NK-92 treated with Interleukin-12 subunit alpha and Interleukin-12 subunit beta, amount 100 ng/mL, for 24 hours (cell line): Measurements from ENCODE around the gene OSBP2.
A peak's percentile ranks its signal among the peaks of the same experiment; 100 is the strongest.

ENCODE experiments used
- DNase-seq: peaks from one replicate; lab custom pipeline; 2025; lab: John Stamatoyannopoulos, UW

OSBP2 gene

GRCh38 chr22:30810105-30810504, 115.4 kb downstream of the OSBP2 start:
- DNase-seq, result peak; percentile 30

DNA sequence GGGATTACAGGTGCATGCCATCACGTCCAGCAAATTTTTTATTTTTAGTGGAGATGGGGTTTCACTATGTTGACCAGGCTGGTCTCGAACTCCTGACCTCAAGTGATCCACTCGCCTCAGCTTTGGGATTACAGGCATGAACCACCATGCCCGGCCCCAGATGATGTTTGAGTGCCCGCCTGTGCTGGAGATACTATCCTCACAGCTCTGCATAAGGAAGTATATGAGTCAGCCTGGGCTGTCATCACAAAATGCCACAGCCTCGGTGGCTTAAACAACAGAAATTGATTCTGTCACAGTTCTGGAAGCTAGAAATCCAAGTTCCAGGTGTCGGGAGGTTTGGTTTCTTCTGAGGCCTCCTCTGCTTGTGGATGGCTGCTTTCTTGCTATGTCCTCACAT, 119.3 kb downstream of the OSBP2 start:
- no peak for DNase-seq

- DNase-seq, result no peak
These were observed 121.7 kb downstream of the OSBP2 start for GRCh38 chr22:30816413-30816812.

GRCh38 chr22:30821381-30821780, 126.7 kb downstream of the OSBP2 start:
- no peak for DNase-seq

GRCh38 chr22:30821863-30822215, 127.2 kb downstream of the OSBP2 start:
- no peak for DNase-seq

DNA sequence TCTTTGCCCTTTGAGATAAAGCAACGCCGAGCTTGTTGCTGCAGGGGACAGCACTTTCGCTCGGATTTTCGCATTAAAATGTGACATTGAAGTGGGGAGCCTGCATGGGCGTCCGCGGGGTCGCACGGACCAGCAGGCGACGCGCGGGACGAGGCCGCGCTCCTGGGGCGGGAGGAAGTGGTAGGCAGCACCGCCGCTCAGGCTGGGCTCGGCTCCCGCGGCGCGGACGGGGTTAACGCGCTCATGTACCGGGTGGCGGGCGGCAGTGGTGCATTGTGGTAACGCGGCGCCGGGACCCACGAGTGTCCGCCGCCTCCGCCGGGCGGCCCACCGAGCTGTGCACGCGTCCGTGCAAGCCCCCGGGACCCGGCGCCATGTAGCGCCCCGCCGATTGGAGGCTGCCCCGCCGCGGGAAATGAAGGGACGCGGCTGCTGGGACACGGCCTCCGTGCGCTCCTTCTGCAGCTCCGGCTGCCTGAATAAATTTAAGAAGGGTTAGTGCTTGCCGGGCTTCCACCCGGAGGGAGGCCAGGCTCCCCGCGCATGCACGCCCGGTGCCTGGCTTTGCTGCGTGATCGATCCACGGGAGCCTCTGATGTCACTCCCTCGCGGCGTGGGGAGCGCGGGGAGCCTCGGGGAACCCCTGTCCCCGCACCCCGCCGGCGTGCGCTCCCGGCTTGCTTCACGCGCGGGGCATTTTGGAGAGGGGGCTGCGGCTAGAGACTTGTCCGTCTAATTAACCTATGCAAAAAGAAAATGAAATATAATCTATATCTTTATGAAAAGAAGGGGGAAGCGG, 127.7 kb downstream of the OSBP2 start:
- DNase-seq, result no peak

- no peak for DNase-seq
These were observed 128.3 kb downstream of the OSBP2 start for GRCh38 chr22:30823015-30823370.

- DNase-seq, result no peak
These were observed 129.4 kb downstream of the OSBP2 start for GRCh38 chr22:30824096-30824495.

DNA sequence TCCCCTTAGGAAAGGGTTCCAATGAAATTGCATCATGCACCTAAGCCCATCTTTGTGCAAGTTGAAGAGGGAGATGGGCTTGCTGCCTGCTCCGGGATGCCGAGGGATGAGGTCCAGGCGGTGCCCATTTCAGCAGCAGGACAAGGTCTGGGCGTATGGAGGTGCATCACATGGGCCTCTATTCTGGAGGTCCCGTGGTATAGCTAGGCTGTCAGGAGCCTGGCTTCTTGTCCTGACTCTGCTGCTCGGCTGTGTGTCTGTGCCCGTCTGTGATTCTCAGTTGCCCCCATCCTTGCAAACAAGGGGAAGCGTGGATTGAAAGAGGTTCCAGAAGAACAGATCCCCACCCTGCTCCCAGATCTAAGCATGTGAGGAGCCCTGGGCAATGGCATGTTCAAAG, 130.0 kb downstream of the OSBP2 start:
- no peak for DNase-seq

DNA sequence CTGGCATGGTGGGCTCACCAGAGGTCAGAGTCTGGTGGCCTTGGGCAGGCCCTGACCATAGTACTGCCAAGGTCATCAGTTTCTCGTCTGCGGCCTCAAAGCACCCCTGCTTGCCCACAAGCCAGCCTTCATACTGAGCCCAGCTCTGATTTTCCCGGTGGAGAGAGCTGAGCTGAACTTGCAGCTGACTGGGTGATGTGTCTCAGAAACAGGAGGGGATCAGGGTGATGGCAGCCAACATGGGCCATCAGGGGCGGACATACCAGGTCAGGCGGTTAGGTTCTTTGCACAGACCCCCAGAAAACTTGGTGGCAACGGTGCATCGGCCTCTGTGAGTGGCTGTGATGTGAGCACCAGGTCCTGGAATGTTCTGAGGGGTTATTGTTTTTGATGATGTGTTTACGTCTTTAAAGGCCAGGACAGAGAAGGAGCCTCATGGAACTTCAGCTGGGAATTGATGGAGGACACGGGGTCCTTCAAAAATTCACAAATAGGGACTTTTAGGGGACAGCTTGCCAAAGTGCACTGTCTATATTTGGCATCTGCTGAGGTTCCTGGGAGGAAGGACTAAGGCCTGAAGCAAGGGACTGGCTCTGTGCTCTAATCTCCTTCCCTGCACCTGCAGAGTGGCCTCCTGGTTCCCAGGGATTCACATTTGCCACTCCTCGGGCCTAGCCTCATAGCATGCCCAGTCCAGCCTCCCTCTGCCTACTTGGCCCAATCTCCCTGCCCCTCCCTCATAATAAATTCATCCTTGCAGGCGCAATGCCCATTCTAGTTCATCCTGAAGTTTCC, 131.2 kb downstream of the OSBP2 start:
- no peak for DNase-seq

DNA sequence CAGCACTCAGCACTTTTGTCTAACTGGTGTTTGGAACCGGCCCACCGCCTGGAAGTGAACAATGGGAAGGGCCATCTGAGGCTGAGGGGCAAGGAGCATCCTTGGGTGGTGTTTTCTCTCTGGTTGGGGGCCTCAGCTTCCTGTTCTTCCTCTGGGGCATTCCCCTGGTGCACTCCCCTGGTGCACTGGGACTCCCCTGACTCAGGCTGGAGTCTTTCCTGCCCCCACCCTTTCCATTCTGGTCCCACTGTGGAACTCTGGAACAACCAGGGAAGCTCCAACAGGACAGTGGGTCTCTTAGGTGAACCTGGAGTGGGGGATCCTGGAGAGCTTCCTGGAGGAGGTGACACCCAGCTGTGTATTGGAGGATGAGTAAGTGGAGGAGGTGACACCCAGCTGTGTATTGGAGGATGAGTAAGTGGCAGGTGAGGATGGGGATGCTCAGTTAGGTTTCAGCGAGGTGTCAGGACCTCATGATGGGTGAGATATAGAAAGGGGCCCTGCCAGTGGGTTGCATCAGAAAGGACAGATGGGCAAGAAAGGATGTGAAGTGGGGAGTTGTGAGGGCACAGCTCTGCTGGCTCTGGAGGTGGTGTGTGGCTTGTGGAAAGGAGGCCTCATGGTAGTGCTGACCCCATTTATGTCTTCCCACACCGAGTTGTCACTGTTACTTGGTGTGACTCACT, 132.1 kb downstream of the OSBP2 start:
- DNase-seq, result peak; percentile 57

GRCh38 chr22:30827646-30828045, 133.0 kb downstream of the OSBP2 start:
- no peak for DNase-seq

DNA sequence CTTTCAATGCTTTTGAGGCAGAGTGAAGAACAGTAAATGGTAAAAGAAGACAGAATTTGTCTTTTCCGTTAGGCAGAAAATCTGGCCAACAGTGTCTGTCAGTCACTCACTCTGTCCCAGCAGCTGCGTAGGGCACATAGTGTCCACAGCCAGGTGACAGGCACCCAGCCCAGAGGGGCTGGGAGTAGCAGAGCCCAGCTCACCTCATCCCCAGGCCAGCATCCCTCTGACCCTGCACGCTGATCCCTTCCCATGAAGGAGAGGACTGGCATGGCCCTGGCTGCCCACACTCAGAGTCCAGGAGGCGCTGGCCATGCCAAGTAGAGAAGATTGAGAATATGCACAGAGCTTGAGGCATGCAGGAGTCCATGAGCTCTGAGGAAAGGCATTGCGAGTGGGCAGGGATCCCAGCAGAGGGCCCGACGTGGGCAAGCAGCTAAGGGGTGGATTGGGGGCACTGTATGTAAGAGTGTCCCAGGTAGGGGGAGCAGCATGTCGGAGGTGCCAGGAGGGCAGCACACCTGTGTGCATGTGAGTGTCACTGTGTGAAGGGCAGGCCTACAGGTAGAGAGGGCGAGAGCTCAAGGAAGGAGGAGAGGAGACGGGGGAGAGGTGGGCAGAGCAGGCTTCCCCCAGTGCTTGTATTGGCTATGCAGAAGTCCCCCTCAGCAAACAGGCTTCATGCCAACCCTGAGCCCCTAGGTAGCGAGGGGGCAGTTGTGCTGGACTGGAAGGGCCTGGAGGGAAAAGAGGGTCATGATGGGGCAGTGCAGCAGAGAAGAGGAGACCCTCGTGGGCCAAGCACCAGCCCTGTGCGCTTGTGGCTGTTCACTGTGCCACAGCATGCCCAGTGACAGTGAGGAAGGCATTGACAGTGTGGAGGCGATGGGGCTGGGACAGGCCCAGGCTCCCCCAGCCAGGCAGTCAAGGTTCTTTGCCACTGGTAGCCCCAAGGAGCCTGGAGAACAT, 133.8 kb downstream of the OSBP2 start:
- no peak for DNase-seq

DNA sequence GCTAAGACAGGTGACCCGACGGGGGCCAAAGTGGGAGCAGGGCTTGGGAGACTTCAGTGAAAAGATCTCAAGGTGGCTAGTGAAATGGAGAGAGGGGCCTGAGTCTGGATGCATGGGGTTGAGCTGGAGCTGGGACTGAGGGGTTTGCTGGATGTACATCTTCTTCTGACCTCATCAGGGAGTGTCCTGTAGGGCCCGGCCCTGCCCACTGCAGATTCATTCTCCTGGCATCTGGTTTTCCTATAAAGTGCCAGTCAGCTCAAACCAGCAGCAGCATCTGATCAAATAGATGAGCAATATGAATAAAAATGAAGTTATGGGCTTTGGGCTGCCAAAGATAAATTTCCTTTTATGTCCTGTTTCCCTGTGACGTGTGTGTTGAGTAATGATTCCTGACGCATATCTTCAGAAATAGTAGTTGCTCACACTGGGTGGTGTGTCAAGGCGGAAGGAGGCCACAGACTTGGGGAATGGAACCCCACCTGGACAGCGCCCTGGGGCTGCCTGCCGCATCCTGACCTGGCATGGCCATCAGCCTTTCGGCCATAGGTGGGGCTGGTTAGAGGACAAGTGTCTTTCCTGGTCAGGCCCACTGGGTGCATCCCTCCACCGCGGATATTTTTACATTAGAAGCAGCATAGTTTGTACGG, 135.4 kb downstream of the OSBP2 start:
- no peak for DNase-seq

DNA sequence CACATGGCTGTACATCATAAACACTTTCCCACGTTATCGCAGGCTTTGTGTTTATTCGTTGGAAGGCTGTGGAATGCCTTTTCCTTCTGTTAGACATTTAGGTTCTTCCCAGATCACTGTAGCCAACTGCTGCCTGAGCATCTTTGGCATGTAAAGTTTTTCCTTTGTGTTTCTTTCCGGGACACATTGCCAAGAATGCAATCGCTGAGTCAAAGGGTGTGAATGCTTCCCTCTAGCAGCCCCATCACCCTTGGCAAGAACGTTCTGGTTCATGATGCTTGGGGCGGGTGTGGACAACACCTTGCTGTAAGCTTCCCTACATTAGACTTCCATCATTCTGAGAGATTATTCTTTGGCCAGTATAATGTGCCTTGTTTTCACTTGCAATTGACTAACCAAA, 136.2 kb downstream of the OSBP2 start:
- no peak for DNase-seq

DNA sequence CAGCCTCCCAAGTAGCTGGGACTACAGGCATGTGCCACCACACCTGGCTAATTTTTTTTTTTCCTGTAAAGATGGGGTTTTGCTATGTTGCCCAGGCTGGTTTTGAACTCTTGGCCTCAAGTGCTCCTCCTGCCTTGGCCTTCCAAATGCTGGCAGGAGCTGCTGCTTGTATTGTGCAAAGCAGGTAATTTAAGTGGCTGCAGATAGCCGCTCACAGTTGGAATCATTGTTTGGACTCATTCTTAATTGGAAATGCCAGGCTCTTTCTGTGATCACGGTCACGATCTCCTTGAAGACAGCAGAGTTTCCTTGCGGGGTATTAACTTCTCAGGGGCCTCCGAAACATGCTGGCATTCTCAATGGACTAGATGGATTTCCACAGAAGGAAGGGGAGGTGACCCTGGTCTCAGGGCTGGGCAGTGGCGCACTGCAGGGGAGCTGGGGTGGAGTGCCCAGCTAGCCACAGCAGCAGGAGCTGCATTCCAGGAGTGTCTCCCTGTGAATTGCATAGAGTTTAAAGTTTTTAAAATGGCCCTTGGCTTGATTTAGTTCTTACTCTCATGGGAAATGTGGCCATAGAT, 137.8 kb downstream of the OSBP2 start:
- DNase-seq, result no peak

DNA sequence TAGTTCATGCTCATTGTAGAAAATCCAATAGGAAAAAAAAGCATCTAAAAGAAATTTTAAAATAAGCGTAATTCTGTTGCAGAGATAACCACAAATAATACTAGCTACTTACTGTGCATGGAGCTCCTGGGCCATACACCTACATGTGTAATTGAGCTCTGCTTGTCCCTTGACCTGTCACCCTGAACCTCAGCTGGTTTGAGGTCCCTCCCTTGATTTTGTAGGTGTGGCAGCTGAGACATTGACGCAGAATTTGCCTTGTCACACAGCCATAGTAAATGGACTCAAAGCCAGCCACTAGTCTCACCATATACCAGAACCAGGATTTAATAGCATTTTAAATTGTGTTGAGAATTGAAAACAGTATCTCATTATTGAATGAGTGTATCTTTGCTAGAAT, 138.6 kb downstream of the OSBP2 start:
- no peak for DNase-seq

GRCh38 chr22:30837531-30837930, 142.9 kb downstream of the OSBP2 start:
- DNase-seq, result no peak

DNA sequence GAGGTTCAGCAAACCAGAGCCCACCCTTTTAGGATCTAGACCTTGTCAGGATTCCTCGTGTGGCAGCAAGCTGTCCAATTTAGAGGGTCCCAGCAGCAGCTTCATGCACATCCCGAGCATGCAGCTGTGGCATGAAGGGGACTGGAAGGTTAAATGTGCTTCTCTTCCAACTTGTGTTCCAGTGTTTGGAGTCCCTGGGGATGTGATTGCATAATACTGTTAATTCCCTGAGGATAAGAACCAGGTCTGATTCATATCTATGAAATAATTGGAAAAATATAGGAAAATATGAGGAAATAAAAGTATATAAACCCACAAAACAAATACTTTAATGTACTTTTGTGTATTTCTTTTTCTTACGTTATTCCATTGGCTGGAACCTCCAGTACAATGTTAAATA, 143.4 kb downstream of the OSBP2 start:
- no peak for DNase-seq

DNA sequence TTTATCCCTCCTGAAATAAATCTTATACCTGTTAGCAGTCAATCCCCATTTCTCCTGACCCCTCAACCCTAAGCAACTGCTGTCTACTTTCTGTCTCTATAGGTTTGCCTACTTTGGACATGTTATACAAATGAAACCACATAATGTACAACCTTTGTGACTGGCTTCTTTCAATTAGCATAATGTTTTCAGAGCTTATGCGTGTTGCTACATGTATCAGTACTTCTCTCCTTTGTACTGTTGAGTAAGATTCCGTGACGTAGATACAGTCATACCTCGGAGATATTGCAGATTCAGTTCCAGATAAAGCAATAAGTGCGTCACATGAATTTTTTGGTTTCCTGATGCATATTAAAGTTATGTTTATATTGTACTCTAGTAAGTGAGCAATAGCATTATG, 146.6 kb downstream of the OSBP2 start:
- no peak for DNase-seq

- no peak for DNase-seq
These were observed 148.6 kb downstream of the OSBP2 start for GRCh38 chr22:30843245-30843644.
